Measurements from ENCODE around the gene MICOS13.
"Not testable (repeated sequence)": the region's sequence is repeated elsewhere in the genome, so short reads cannot be mapped to it uniquely, and the experiment has no call there.

MICOS13 gene

DNA sequence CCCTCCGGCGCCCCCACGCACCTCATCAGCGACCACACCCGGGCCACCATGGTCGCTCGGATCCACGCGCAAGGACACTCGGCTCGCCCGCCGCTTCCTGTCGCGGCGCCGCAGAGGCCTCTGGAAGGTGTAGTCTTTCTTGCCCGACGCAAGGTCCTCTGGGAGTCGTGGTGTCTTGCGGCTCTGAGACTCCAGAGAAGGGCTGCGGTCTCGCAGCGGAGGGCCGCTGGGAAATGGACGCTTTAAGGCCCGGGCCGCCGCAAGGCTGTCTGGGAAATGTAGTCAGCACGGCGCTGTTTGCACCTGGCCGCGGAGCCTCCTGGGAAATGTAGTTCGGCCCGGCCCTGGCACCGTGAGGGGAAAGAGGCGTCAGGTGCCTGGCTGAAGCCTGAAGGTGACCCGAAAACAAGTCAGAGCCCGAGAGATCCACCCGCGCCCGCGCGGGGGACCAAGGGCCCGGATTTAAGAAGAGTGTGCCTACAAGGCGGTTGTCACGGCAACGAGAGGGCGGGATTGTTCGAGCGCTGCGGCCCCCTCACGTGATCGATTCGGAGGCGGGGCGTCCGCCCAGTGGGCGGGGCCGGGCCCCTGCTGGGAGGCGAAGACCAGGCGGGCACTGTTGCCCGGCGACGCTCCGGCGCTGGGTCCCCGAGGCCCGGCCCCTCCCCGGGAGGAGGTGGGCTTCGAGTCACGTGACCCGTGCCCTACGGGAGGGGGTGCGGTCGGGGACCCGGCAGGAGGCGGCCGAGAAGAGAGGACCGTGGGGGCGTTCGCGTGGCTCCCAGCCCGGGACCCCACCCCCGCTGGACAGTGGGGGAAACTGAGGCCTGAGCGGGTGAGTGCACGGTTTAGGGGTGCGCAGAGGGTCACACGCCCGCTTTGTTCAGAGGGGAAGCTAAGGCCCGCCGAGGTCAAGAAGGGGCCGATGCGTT lies at the start of gene MICOS13, which contains the start of gene HSD11B1L:
TSS of gene MICOS13 (minus strand) at position 80 of the 932 bp plus-strand sequence. CDS start at position 50, 30 bp downstream.
TSS of gene HSD11B1L (plus strand) at position 591 of the 932 bp plus-strand sequence. CDS start 3,806 bp downstream, outside the sequence.
- in situ Hi-C loops (cut with MboI; ENCODE audit: low sequenced_read_pairs) = no loop called here

DNA sequence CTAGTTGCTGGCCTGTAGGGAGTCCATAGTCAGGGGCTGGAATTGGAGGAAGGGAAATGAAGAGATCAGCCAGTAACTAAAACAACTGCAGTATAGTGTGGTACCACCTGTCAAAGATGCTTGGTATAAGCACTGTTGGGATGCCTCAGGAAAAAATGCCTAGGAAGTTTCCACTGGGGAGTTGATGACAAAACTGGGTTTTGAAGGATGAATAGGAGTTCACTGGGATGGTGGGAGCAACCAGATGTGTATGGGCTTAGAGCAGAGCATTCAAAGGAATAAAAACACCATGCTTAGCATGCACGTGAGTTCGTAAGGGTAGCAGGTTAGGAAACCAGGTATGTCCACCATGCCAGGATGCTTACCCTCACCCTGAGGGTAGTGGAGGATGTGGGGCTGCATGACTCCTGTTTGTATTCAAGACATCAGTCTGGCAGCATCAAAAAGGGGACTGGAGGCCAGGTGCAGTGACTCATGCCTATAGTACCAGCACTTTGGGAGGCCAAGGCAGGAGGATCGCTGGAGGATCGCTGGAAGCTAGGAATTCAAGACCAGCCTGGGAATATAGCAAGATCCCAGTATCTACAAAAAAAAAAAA lies 47.2 kb upstream of the MICOS13 start:
- in situ Hi-C loops (cut with MboI; ENCODE audit: low sequenced_read_pairs) = no loop called here

DNA sequence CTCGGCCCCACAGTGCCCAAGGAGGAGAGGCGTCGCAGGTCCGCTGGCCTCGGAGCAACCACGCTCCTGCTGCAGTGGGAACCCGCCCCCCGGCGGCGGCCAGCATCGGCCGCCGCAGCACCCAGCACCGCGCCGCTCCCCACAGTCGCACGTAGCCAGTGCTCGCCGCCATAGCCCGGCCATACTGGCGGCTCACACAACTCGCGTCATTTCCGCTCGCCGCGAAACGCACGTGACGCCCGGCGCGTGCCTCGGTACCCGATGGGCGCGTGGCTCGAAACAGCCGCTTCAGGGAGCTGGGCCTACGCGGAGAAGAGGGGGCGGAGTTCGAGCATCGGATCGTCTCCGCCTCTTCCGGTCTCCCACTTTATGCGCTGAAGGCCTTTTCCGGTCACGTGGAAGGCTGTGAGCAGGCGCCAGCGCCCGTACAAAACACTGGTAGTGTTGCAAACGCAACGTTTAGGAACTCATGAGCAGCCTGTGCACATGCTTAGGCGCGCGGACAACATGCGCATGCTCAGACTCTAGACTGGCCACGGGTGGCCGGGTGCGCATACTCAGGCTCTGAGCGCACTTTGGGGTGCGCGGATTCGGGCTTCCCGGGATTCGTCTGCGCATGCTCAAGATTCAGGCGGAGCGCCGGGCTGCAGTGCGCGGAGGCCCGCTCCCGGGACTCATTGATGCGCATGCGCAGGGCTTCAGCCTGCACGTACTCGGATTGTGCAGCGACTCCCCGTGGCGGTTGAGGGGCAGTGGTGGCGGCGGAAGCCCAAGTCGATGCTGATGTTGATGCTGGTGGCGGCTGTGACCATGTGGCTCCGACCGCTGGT lies 39.9 kb upstream of the MICOS13 start, which contains the start of the genes CATSPERD and LONP1:
TSS of gene CATSPERD (plus strand) at position 677 of the 830 bp plus-strand sequence. CDS start at position 778, 101 bp downstream.
TSS of gene LONP1 (minus strand) at position 186 of the 830 bp plus-strand sequence. CDS start at position 172, 14 bp downstream.
- in situ Hi-C loops (cut with MboI; ENCODE audit: low sequenced_read_pairs) = no loop called here

GRCh38 chr19:5719274-5719960 lies 39.1 kb upstream of the MICOS13 start:
- in situ Hi-C loops (cut with MboI; ENCODE audit: low sequenced_read_pairs) = no loop called here

- in situ Hi-C loops (cut with MboI; ENCODE audit: low sequenced_read_pairs) = no loop called here
These were observed 38.4 kb upstream of the MICOS13 start for GRCh38 chr19:5718579-5719273.

DNA sequence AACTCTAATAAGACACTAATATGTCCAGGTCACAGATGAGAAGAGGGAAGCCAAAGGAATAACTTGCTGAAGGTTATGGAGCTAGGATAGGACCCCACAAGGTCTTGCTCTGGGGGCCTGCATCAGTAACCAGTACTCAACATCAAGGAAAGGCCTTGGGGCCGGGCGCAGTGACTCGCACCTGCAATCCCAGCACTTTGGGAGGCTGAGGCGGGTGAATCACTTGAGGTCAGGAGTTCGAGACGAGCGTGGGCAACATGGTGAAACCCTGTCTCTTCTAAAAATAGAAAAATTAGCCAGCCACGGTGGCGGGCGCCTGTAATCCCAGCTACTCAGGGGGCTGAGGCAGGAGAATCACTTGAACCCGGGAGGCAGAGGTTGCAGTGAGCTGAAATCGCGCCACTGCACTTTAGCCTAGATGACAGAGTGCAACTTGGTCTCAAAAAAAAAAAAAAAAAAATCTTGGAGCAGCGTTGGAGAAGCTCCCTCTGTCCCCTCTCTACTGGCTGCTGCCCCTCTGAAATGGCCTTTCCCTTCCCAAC lies 37.8 kb upstream of the MICOS13 start:
- in situ Hi-C loops (cut with MboI; ENCODE audit: low sequenced_read_pairs) = no loop called here

DNA sequence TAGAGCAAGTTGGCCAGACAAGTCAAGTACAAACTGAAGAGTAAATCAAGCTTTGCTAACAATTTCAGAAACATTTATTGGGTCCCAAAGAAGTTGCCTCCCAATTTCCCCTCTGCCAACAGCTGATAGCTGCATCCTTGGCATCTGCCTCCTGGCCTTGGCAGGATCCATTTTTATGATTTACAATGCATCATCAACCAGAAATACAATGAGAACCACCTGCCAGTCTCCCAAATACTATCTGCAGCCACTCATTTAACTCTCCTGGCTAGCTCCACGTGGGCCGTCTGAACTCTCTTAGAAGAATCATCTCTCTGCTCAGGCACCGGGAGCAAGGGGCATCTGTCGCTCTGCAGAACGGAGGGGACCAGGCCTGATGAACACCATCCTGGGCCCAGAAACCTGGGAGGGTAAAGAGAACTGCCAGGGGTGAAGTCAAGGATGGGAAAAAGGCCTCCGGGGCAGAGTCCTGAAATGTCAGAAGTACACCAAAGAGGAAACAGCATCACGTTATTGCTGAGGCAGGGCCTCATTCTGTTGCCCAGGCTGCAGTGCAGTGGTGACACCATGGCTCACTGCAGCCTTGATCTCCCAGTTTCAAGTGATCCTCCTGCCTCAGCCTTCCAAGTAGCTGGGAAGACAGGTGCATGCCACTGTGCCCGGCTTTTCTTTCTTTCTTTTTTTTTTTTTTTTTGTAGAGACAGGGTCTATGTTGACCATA lies 37.1 kb upstream of the MICOS13 start:
- in situ Hi-C loops (cut with MboI; ENCODE audit: low sequenced_read_pairs) = no loop called here

GRCh38 chr19:5714816-5715215 lies 34.5 kb upstream of the MICOS13 start:
- in situ Hi-C loops (cut with MboI; ENCODE audit: low sequenced_read_pairs) = no loop called here

DNA sequence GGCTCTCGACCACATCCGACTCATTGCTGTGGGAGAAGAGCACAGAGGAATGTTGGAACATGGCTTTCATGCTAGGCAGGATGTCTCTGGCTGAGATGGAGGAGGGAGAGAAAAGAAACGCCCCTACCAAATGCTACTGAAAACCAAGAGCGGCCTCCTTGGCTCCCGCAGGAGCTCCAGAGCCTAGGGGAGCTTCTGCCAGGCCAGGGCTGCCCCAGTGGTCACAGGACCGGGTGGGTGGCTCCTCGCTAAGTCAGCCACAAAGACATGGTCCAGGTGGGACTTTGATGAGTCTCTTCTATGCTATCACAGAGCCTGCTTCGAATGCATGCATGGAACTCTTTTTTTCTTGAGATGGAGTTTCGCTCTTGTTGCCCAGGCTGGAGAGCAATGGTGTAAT lies 32.9 kb upstream of the MICOS13 start:
- in situ Hi-C loops (cut with MboI; ENCODE audit: low sequenced_read_pairs) = no loop called here

DNA sequence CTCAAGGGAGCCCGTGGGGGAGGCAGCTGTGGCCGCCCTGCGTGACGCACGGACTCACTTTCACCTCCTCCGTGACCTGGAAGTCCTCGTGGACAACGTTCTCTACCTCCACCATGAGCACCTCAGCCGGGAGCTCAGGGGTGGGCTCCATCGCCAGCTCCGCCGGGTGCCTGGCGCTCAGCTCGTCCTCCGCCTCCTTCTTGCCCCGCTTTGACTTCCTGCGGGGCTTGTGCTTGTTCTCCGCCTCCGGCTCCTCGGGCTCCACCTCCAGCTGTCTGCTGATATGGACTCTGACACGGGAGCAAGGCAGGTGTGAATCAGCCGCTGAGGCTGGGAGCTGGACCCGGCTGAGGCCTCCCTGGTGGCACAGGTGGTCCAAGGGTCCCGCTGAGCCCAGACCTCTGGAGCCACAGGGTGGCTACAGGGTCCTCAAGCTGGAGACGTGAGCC lies 31.4 kb upstream of the MICOS13 start:
- in situ Hi-C loops (cut with MboI; ENCODE audit: low sequenced_read_pairs) = no loop called here

DNA sequence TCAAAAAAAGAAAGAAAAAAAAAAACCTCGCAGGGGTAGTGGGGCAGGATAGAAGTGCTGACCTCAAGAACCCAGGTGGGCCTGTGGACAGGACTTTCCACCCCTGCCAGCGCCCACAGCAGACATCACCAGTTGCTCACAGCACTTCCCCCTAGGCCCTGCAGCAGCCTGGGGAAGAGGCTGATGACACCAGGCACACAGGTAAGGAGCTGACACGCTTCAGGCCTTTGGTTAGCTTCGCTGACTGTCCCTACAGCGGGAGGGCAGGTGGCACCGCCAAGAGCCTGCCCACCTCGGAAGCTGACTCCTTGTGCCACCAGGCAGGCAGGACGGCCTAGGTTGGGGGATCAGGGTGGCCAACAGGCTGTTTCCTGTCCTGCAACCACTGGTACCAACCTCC lies 30.7 kb upstream of the MICOS13 start:
- in situ Hi-C loops (cut with MboI; ENCODE audit: low sequenced_read_pairs) = no loop called here

- in situ Hi-C loops (cut with MboI; ENCODE audit: low sequenced_read_pairs) = no loop called here
These were observed 27.6 kb upstream of the MICOS13 start for GRCh38 chr19:5707576-5708575.

DNA sequence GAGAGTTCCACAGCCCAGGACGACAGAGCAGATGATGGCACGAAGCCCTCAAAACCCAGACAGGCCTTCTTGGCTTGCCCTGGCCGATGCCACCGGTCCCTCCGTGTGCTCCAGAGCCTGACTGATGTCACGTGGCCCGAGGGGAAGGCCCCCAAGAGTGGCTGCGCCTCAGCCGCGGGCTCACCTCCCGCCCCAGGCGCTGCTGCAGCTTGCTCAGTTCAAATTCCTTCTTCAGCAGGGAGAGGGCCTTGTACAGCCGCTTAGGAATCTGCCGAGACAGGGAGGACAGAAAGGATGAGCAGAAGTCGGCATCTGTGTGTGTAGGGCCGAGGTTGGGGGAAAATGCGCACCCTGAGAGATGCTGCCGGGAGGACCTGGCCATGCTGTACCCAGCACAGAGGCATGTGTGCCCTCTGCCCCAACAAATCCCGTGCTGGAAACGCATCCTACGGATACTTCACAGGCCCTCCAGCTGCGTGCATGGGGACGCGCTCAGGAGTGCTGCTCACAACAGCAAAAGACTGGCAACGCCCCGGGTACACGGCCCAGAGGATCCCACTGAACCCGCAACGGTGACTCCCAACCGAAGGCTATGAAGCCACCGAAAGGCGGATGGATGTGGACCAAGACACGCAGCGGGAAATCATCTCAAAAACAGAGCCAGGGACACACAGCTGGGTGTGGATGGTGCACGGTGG lies 26.7 kb upstream of the MICOS13 start:
- in situ Hi-C loops (cut with MboI; ENCODE audit: low sequenced_read_pairs) = no loop called here

GRCh38 chr19:5705552-5705951 lies 25.2 kb upstream of the MICOS13 start:
- in situ Hi-C loops (cut with MboI; ENCODE audit: low sequenced_read_pairs) = no loop called here

DNA sequence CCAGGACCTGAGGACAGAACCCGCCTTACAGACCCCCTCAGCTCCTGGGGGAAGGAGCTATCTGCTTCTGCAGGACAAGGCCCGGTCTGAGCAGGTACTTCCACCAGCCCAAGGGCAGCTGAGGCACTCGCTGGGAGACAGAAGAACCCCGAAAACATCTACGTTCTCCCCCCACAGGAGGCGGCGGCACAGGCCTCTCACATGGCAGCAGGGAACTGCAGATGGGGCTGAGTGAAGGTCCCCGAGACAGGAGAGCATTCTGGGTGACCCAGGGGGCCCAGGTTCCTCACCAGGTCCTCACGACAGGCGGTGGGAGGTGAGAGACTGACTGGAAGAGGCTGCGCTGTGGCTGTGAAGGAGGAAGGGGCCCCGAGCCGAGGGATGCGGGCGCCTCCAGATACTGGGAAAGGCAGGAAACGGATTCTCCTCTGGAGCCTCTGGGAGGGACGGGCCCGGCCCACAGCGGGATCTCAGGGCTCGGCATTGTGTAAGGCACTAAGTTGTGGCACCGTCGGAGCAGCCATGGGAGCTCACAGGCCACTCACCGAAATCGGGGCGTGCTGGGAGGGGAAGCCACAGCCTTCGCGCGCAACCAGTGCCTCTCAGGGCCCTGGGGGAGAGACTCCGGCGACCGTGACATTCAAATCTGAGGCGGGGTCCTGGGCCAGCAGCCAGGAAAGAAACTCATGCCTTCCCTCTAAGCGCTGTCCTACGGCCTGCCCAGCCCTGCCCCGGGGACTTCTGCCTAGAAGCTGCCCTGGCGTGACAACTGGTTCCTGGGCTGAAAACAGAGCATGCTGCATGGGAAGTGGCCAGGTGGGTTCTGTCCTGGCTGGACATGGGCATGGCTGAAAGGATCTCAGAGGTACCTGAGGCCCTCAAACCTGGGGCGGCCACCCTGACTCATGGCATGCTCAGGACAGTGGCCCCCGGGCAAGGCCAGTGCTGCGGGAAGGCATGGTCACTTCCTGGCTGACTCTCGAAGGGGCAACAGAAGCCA lies 23.8 kb upstream of the MICOS13 start:
- in situ Hi-C loops (cut with MboI; ENCODE audit: low sequenced_read_pairs) = no loop called here

GRCh38 chr19:5702053-5702410 lies 21.7 kb upstream of the MICOS13 start:
- in situ Hi-C loops (cut with MboI; ENCODE audit: low sequenced_read_pairs) = not testable (repeated sequence)
